Breast epithelium (tissue), 3 donors: Measurements from ENCODE around the gene FRMPD4.
A peak's percentile ranks its signal among the peaks of the same experiment; 100 is the strongest.

Experiments used
- CTCF ChIP-seq, 3 donors: fragments of 450-650 bp; IDR thresholded peaks; one replicate each; pipeline ENCODE4 v1.5.1; 2016 to 2017; ENCODE audit warnings: antibody characterized with exemption in 3 of 3, mild to moderate bottlenecking in 3 of 3, moderate library complexity in 3 of 3
- POLR2A ChIP-seq: fragments of 450-650 bp; IDR thresholded peaks from one replicate; pipeline ENCODE4 v1.6.1; 2016; ENCODE audit warnings: antibody characterized with exemption, mild to moderate bottlenecking, moderate library complexity
- POLR2AphosphoS5 ChIP-seq, 3 donors: sonication (generic); formaldehyde crosslinking; IDR thresholded peaks; one replicate each; pipeline ENCODE4 v1.6.1; 2017; ENCODE audit warnings: antibody characterized with exemption in 3 of 3

DNA sequence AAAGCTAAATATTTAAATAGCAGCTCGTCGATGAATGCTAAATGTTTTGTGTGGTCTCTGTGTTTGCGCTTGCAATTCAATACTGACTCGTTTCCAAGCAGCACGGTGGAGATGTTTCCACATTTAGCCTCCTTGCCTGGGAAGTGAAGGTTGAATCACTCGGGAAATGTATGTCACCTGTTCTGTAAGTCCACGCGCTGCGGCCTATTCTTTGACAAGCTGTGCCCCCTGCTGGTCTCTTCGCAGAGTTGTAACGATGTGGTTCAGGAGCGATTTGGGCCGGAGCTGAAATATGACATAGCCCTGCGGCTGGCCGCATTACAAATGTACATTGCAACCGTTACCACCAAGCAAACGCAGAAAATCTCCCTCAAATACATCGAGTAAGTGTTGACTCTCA lies 563.4 kb downstream of the FRMPD4 start:
- TF ChIP-seq POLR2AphosphoS5 (IDR thresholded peaks at IDR 0.05) (no peak), CTCF (IDR thresholded peaks at IDR 0.05) (peak in 2 of 3 donors; percentile 16 to 25), POLR2A (no peak)
